Uterus (tissue), 2 donors: ENCODE measurements around the gene ASTN2.

Experiments
- CTCF ChIP-seq, 4 experiments: fragments of 200-600 bp in 2 of 4; fragments of 450-650 bp in 2 of 4; sonication (generic) in 2 of 4; IDR thresholded peaks; one replicate each; pipeline ENCODE4 v1.5.1; 2016 to 2019; ENCODE audit warnings: antibody characterized with exemption in 4 of 4, mild to moderate bottlenecking in 2 of 4, moderate library complexity in 1 of 4
- POLR2A ChIP-seq, 2 donors: fragments of 450-650 bp; IDR thresholded peaks; one replicate each; pipeline ENCODE4 v1.6.1; 2016; ENCODE audit warnings: antibody characterized with exemption in 2 of 2, mild to moderate bottlenecking in 1 of 2, moderate library complexity in 1 of 2

- TF ChIP-seq CTCF (IDR thresholded peaks at IDR 0.05) (no peak), POLR2A (IDR thresholded peaks at IDR 0.05) (no peak)
These were observed 867.0 kb downstream of the ASTN2 start for GRCh38 chr9:116547729-116548426.
